ENCODE results near the gene STARD9.

STARD9 gene

GRCh38 chr15:42704492-42704926, 129.1 kb downstream of the STARD9 start:
- peak; percentile 41 for DNase-seq

- no peak for DNase-seq
These were observed 129.9 kb downstream of the STARD9 start for GRCh38 chr15:42705336-42705735.

- DNase-seq = no peak
These were observed 131.7 kb downstream of the STARD9 start for GRCh38 chr15:42707068-42707467.

DNA sequence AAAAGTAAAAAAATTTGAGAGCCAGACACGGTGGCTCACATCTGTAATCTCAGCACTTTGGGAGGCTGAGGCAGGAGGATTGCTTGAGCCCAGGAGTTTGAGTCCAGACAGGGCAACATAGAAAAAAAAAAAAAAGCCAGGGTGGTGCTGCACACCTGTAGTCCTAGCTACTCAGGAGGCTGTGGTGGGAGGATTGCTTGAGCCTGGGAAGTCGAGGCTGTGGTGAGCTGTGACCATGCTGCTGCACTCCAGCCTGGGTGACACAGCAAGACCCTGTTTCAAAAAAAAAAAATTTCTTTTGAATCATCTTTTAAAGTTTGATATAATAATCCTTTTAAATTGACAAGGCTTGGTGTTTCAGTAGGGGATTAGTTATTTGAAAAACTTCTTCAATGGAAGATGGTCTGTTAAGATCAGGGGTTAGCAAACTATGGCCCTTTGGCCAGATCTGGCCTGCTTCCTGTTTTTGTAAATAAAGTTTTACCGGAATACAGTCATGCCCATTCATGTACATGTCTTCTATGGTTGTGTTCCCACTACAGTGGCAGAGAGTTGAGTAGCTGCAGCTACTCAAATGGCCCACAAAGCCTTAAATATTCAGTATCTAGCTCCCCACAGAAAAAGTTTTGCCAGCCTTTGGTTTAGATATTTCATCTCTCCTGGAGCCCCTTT, 132.6 kb downstream of the STARD9 start:
- no peak for DNase-seq

GRCh38 chr15:42710662-42711061, 135.3 kb downstream of the STARD9 start:
- DNase-seq = no peak

GRCh38 chr15:42711746-42712145, 136.3 kb downstream of the STARD9 start:
- DNase-seq = no peak

DNA sequence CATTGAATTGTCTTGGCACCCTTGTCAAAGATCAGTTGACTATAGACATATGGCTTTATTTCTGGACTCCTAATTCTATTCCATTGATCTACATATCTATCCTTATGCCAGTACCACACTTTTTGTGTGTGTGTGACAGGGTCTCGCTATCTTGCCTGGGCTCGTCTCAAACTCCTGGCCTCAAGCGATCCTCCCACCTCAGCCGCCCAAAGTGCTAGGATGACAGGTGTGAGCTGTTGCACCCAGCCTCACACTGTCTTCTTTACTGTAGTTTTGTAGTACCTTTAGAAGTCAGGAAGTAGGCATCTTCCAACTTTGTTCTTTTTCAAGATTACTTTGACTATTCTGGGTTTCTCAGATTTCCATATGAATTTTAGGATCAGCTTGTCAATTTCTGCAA, 137.2 kb downstream of the STARD9 start:
- no peak for DNase-seq

- no peak for DNase-seq
These were observed 140.7 kb downstream of the STARD9 start for GRCh38 chr15:42716125-42716524.

DNA sequence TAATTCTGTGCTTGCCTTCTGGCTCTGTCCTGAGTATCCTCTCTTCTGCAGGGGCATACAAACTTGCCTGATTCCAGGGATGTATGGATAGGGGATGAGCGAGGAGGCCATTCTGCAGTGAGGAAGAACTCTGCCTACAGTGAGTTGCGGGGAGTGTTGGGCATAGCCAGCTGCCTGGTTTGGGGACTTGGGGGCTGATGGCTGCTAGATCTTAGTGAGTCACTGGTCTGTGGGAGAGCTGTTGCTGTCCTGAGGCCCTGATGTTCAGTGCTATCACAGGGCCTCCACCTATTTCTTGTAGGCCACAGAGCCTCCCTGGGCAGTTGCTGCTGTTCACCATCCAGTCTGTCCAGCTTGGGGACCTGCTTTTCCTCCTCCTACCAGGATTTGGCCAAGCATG, 141.2 kb downstream of the STARD9 start:
- DNase-seq = no peak

DNA sequence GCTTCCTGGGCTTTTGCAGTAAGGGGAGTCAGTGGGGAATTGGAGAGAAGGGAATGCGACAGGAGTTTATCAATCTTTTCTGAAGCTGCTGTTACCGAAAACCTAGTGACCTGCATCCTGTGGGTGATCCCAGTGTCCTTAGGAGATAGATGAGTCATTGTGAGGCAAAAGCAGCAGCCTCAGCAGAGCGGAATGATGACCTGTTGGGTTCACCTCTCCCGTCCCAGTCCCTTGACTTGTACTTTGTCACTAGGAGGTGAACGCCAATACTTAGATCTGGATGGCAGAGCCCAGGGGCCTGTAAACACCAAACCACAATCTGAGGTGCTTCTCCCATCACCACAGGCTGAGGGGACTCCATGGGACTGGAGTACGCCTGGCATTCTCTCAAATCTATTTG, 143.6 kb downstream of the STARD9 start:
- no peak for DNase-seq

GRCh38 chr15:42720071-42720470, 144.7 kb downstream of the STARD9 start:
- DNase-seq = no peak

DNA sequence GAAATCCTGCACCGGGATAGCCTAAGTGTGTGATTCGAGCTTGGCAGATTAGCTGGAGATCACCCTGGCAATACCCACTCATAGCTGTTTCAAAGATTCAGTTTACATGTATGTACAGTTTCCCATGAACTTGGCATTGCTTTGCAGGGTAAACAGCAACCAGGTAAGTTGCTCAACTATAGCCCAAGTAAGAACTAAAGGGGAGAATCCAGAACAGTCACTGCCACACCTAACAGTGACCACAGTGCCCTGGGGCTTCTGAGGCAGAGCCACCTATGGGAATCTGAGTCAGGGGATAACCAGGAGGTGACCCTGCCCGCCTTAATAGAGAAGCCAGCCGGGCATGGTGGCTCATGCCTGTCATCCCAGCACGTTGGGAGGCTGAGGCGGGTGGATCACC, 145.6 kb downstream of the STARD9 start:
- DNase-seq = no peak

DNA sequence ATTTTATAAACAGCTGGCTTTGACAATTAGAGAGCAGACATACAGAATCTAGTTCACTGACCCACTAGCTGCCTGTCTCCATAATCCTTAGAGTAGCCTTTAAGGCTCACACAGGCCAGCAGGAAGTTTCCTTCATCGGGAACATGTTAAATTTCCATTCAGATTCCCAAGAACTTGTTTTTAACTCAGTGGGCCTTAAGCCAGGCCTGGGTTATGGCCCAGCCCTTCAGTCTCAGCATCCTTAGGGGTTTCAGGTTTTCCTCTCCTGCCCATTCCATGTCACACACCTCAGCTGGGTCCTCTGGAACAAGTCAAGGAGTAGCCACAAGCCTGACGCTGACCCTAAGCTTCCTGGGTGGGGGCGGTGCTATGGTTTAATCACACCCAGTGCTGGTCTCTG, 146.5 kb downstream of the STARD9 start:
- DNase-seq = no peak

DNA sequence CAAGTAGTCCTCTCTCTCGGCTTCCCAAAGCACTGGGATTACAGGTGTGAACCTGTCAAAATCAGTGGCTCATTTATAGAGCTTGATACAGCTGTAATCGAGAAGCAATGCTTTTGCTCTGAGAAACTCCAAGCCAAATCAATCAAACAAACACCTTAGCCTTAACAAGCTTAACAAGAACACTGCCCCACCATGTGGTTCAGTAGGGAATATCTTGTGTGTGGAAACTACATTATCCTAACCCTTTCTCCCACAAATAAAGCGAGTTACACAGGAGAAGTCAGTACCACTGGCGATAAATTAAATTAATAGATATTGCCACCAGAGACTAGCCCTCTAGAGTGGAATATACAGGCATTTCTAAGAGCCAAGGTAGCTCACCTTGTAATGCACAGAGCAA, 147.7 kb downstream of the STARD9 start:
- DNase-seq = no peak

- DNase-seq = no peak
These were observed 148.9 kb downstream of the STARD9 start for GRCh38 chr15:42724276-42724675.

GRCh38 chr15:42725331-42725903, 150.0 kb downstream of the STARD9 start:
- no peak for DNase-seq

DNA sequence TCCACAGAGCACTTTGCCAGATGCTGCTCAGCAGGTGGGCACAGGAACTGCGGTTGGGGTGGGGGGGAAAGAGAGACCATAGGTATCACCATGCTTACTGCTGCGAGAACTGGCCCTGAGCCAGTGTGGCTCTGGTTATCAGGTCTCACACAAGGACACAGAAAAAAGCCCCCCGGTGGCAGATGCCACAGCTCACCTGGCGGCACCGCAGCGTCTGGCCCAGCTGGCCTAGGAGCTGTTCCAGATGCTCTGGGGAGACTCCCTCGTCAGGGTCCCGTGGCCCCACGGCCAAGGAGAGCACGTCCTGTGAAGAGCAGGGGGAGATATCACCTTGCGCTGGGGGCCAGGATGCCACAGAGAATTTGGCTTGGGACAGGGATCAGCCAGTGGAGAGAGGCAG, 150.7 kb downstream of the STARD9 start:
- no peak for DNase-seq

- no peak for DNase-seq
These were observed 152.5 kb downstream of the STARD9 start for GRCh38 chr15:42727750-42728381.

GRCh38 chr15:42728560-42728959, 153.2 kb downstream of the STARD9 start:
- DNase-seq = no peak

DNA sequence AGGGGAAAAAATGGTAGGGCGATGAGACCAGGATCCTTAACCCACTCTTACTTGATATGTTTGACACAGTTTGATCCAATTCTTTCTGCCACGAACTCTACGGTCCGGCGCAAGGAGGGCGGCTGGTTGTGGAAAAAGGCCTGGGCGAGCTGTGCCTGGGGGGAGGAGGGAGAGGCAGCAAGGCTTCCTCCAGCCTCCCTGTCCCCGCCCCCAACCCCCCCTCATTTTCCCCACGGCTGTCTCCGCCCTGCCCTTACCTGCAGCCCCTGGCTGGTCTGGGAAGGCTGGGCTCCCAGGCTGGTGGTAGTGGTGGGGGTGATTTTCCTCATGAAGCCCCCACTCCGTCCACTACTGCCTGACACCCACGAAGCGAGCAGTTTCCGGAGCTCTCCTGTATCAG, 153.6 kb downstream of the STARD9 start:
- DNase-seq = no peak

DNA sequence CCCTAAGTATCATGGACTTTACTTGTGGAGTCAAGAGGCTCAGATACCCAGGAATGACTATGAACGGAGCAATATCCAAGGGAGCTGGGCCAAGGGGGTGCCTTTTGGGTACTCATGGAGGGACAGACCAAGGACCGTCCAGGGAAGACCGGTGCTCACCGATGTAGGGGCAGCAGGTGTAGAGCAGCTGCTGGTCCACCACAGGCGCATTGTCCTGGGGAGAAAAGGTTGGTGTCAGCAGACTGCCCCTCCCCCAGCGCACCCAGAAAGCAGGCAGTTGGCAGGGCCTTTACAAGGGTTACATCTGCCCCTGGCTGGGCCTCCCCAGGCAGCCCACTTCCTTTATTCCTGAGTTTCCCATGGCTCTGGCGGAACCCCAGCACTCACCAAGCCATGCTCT, 154.0 kb downstream of the STARD9 start:
- no peak for DNase-seq

GRCh38 chr15:42730135-42730534, 154.7 kb downstream of the STARD9 start:
- DNase-seq = no peak

GRCh38 chr15:42730536-42730935, 155.1 kb downstream of the STARD9 start:
- DNase-seq = no peak

GRCh38 chr15:42731461-42731860, 156.1 kb downstream of the STARD9 start:
- DNase-seq = no peak
